HEK293 (cell line): ENCODE data around the gene PRSS23.

Experiments
- CTCF ChIA-PET: fragments of 350-600 bp; formaldehyde crosslinking; extraction: SDS; loops from one replicate; lab custom pipeline; 2021; ENCODE audit warnings: antibody characterized with exemption; lab: Yijun Ruan, JAX
- POLR2A ChIA-PET: fragments of 300-600 bp; formaldehyde crosslinking; extraction: SDS; loops from one replicate; lab custom pipeline; 2020; ENCODE audit warnings: antibody characterized with exemption, inconsistent platforms; lab: Yijun Ruan, JAX
- H3K27ac ChIP-seq: fragments of 200-500 bp; sonication (Bioruptor generic); 2 replicates; pipeline ENCODE4 v1.5.1; 2014; ENCODE audit warnings: low read depth, low read length, control low read depth, inconsistent platforms; ENCODE audit errors: extremely low read depth
- H3K36me3 ChIP-seq, 2 experiments: fragments of 200-500 bp in 1 of 2; sonication (Bioruptor generic) in 1 of 2; 1 replicate in 1 of 2; 2 replicates in 1 of 2; pipeline ENCODE4 v1.5.1; 2014 to 2017; ENCODE audit warnings: inconsistent platforms in 2 of 2, low read length in 2 of 2; ENCODE audit not compliant: control insufficient read depth in 2 of 2, insufficient read depth in 1 of 2
- H3K4me1 ChIP-seq: fragments of 200-500 bp; sonication (Bioruptor generic); 2 replicates; pipeline ENCODE4 v1.5.1; 2014; ENCODE audit warnings: mild to moderate bottlenecking, low read length, inconsistent platforms; ENCODE audit not compliant: control insufficient read depth, insufficient read depth
- H3K4me3 ChIP-seq: 2 replicates; pipeline ENCODE4 v1.5.1; 2011; ENCODE audit warnings: low read depth, mild to moderate bottlenecking, control low read depth, low read length, moderate library complexity
- H3K9me3 ChIP-seq: fragments of 200-500 bp; sonication (Bioruptor generic); 2 replicates; pipeline ENCODE4 v1.5.1; 2014; ENCODE audit warnings: low read depth, low read length, inconsistent platforms; ENCODE audit not compliant: control insufficient read depth, insufficient read depth
- ZNF112 ChIP-seq: fragments of 450-650 bp; formaldehyde crosslinking; IDR thresholded peaks from 2 replicates; pipeline ENCODE4 v1.5.0; 2017; ENCODE audit warnings: missing biosample characterization, missing genetic modification characterization
- ZNF629 ChIP-seq: fragments of 450-650 bp; formaldehyde crosslinking; IDR thresholded peaks from 2 replicates; pipeline ENCODE4 v1.5.1; 2017; ENCODE audit warnings: missing biosample characterization, missing genetic modification characterization
- TF ChIP-seq, protein P1 (sequence below): fragments of 450-650 bp; formaldehyde crosslinking; IDR thresholded peaks from 2 replicates; pipeline ENCODE4 v1.5.1; 2016; ENCODE audit warnings: missing biosample characterization, missing genetic modification characterization
- TF ChIP-seq, protein P2 (sequence below): fragments of 450-650 bp; formaldehyde crosslinking; IDR thresholded peaks from 2 replicates; pipeline ENCODE4 v1.5.0; 2017; ENCODE audit warnings: missing biosample characterization, missing genetic modification characterization, borderline replicate concordance

PRSS23 gene

DNA sequence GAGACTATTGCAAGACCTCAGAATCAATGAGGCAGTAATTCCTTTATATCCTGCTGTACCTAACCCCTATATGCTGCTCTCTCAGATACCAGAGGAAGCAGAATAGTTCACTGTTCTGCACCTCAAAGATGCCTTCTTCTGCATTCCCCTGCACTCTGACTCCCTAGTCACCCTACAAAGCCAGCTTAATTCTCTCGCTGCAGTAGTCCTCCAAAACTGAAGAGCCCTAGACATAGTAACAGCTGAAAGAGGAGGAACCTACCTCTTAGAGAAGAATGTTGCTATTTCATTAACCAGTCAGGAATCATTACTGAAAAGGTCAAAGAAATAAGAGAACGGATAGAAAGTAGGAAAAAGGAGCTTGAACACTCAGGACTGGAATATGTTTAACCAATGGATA lies 49.3 kb downstream of the PRSS23 start:
- Histone ChIP-seq H3K4me3 (no peak overlapping the region), H3K9me3 (no peaks in the 10 kb centered on the region), H3K27ac (no peak overlapping the region), H3K36me3 (no peaks in the 10 kb centered on the region), H3K4me1 (no peaks in the 10 kb centered on the region)
- ChIA-PET POLR2A (no interaction called here), CTCF (interaction anchor here (0.7 to 2.1 kb wide), 2 partner anchors 21 to 803 kb away, joined by 3 to 10 read pairs; no protein-coding TSS in a partner anchor)
- TF ChIP-seq ZNF629 (tag by site-specific recombination) = no peak
- TF ChIP-seq, protein P1, sequence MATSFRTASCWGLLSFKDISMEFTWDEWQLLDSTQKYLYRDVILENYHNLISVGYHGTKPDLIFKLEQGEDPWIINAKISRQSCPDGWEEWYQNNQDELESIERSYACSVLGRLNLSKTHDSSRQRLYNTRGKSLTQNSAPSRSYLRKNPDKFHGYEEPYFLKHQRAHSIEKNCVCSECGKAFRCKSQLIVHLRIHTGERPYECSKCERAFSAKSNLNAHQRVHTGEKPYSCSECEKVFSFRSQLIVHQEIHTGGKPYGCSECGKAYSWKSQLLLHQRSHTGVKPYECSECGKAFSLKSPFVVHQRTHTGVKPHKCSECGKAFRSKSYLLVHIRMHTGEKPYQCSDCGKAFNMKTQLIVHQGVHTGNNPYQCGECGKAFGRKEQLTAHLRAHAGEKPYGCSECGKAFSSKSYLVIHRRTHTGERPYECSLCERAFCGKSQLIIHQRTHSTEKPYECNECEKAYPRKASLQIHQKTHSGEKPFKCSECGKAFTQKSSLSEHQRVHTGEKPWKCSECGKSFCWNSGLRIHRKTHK (tag by site-specific recombination) = no peak
- TF ChIP-seq ZNF112 (tag by site-specific recombination) = no peak
- TF ChIP-seq, protein P2, sequence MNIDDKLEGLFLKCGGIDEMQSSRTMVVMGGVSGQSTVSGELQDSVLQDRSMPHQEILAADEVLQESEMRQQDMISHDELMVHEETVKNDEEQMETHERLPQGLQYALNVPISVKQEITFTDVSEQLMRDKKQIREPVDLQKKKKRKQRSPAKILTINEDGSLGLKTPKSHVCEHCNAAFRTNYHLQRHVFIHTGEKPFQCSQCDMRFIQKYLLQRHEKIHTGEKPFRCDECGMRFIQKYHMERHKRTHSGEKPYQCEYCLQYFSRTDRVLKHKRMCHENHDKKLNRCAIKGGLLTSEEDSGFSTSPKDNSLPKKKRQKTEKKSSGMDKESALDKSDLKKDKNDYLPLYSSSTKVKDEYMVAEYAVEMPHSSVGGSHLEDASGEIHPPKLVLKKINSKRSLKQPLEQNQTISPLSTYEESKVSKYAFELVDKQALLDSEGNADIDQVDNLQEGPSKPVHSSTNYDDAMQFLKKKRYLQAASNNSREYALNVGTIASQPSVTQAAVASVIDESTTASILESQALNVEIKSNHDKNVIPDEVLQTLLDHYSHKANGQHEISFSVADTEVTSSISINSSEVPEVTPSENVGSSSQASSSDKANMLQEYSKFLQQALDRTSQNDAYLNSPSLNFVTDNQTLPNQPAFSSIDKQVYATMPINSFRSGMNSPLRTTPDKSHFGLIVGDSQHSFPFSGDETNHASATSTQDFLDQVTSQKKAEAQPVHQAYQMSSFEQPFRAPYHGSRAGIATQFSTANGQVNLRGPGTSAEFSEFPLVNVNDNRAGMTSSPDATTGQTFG (tag by site-specific recombination) = no peak
